GM12878 (cell line): ENCODE data around the gene POLR3E. TPM values are rescaled to one million over a fixed set of nuclear protein-coding genes. Genes with fewer than 3 reads are reported as not detected.

Experiments
- ATAC-seq: fragments of 200-7000 bp; cut with Tn5 transposase; 3 replicates; pipeline ENCODE4 v1.9.1; 2020; ENCODE audit warnings: mild to moderate bottlenecking, moderate library complexity
- BruUV-seq: library from RNA; stranded (reverse); fragments of 400-500 nt; replicated peaks from 2 replicates; lab custom pipeline; 2021; lab: Mats Ljungman, UMichigan
- CTCF ChIA-PET: fragments of 300-600 bp; sonication (Branson Sonifier 250); formaldehyde crosslinking; extraction: SDS; loops from one replicate; lab custom pipeline; 2021; ENCODE audit warnings: inconsistent platforms; lab: Yijun Ruan, JAX
- POLR2A ChIA-PET: fragments of 350-600 bp; formaldehyde crosslinking; extraction: SDS; loops from one replicate; lab custom pipeline; 2021; ENCODE audit warnings: inconsistent platforms; lab: Charles Lee
- RAD21 ChIA-PET: fragments of 300-600 bp; sonication (Branson Sonifier 250); formaldehyde crosslinking; loops from one replicate; lab custom pipeline; 2023; ENCODE audit warnings: antibody characterized with exemption; ENCODE audit not compliant: unreplicated experiment; lab: Charles Lee
- SMC1A ChIA-PET: fragments of 300-600 bp; sonication (Branson Sonifier 250); formaldehyde crosslinking; loops from one replicate; lab custom pipeline; 2023; ENCODE audit not compliant: unreplicated experiment, uncharacterized antibody; lab: Charles Lee
- DNase-seq: peaks from one replicate; pipeline ENCODE4 v3.0.0-alpha.2; 2011; ENCODE audit warnings: low read depth, low spot score
- FAIRE-seq: peaks from 3 replicates; lab custom pipeline; 2011; peaks lifted over from hg19 to GRCh38; lab: Jason Lieb, UNC
- H2AFZ ChIP-seq: 2 replicates; pipeline ENCODE4 v1.6.0; 2011; ENCODE audit warnings: low read depth, low read length, control low read depth; ENCODE audit not compliant: control insufficient read depth
- H3K27ac ChIP-seq: 2 replicates; pipeline ENCODE4 v1.5.1; 2011; ENCODE audit warnings: control low read depth; ENCODE audit not compliant: control insufficient read depth, insufficient read depth
- H3K27me3 ChIP-seq, 2 experiments: replicated peaks in 1 of 2; 2 replicates each; pipeline versions ENCODE4 v1.6.0 to v1.6.1; 2011; ENCODE audit warnings: low read length in 1 of 2; ENCODE audit not compliant: control insufficient read depth in 2 of 2, insufficient read depth in 2 of 2
- H3K36me3 ChIP-seq, 2 experiments: 2 replicates each; pipeline ENCODE4 v1.5.1; 2011; ENCODE audit warnings: low read length in 1 of 2; ENCODE audit not compliant: control insufficient read depth in 2 of 2, insufficient read depth in 2 of 2
- H3K4me1 ChIP-seq: 2 replicates; pipeline ENCODE4 v1.6.1; 2011; ENCODE audit warnings: mild to moderate bottlenecking, low read length, moderate library complexity, mixed read lengths; ENCODE audit not compliant: control insufficient read depth, insufficient read depth
- H3K4me2 ChIP-seq: 2 replicates; pipeline ENCODE4 v1.6.0; 2011; ENCODE audit warnings: control low read depth; ENCODE audit not compliant: control insufficient read depth, insufficient read depth
- H3K4me3 ChIP-seq: fragments of 200-600 bp; sonication (generic); 2 replicates; pipeline ENCODE4 v1.5.1; 2016
- H3K79me2 ChIP-seq: 2 replicates; pipeline ENCODE4 v1.6.0; 2011; ENCODE audit warnings: low read length; ENCODE audit not compliant: control insufficient read depth, insufficient read depth
- H3K9ac ChIP-seq: 2 replicates; pipeline ENCODE4 v1.8.0; 2011; ENCODE audit warnings: low read length, control low read depth, mixed read lengths; ENCODE audit not compliant: control insufficient read depth, insufficient read depth
- H3K9me3 ChIP-seq: replicated peaks from 3 replicates; pipeline ENCODE4 v1.5.1; 2011; ENCODE audit warnings: mild to moderate bottlenecking, low read length; ENCODE audit not compliant: control insufficient read depth, insufficient read depth
- H4K20me1 ChIP-seq: 2 replicates; pipeline ENCODE4 v1.6.0; 2011; ENCODE audit not compliant: control insufficient read depth, insufficient read depth
- FOXM1 ChIP-seq: IDR thresholded peaks from 2 replicates; pipeline ENCODE4 v1.6.1; 2012; ENCODE audit warnings: low read depth, mild to moderate bottlenecking, inconsistent platforms, low read length, moderate library complexity
- NFYB ChIP-seq: IDR thresholded peaks from 2 replicates; pipeline ENCODE4 v1.6.1; 2011; ENCODE audit warnings: low read depth, mild to moderate bottlenecking, low read length, improper control_type of control experiment, moderate library complexity; ENCODE audit not compliant: insufficient read depth
- RB1 ChIP-seq: fragments of 450-650 bp; formaldehyde crosslinking; IDR thresholded peaks from 2 replicates; pipeline ENCODE4 v1.6.1; 2017; ENCODE audit warnings: mild to moderate bottlenecking, borderline replicate concordance
- WGBS: methylation state at CpG from one replicate; pipeline ENCODE4 v1.1.6; 2016; ENCODE audit warnings: low lambda C conversion rate; ENCODE audit not compliant: insufficient replicate concordance, insufficient coverage; ENCODE audit errors: missing lambda C conversion rate; 5-methylcytosine and 5-hydroxymethylcytosine counted together
- in situ Hi-C: fragments of 300-500 bp; cut with MboI; formaldehyde crosslinking; loops from 9 replicates; pipeline ENCODE4 v1.14.3; 2018; ENCODE audit warnings: mixed read lengths
- intact Hi-C: fragments of 100-400 bp; cut with micrococcal nuclease; formaldehyde crosslinking; loops from one replicate; pipeline ENCODE4 v1.14.2; 2022; ENCODE audit not compliant: unreplicated experiment
- polyA plus RNA-seq, 11 experiments: library from polyadenylated mRNA; depleted of rRNA in 4 of 11; unstranded in 6 of 11; stranded (reverse) in 5 of 11; fragments of >200 nt; fragmentation: Nextera tagmentation in 4 of 11; fragmentation: Illumina TruSeq in 1 of 11; extraction: Ambion mirVana in 4 of 11; extraction: Trizol in 1 of 11; gene quantifications; 1 replicate in 1 of 11; 2 replicates in 10 of 11; pipeline versions ENCODE4 v1.2.1 to v1.2.3, GENCODE V29; 2011 to 2016; ENCODE audit warnings: inconsistent platforms in 2 of 11, missing spikeins in 2 of 11, low read depth in 1 of 11
- total RNA-seq, 4 experiments: library from RNA; depleted of rRNA in 3 of 4; stranded (reverse); fragments of >200 nt in 3 of 4; fragmentation: Illumina TruSeq in 1 of 4; extraction: Trizol in 1 of 4; gene quantifications; 2 replicates each; pipeline versions ENCODE4 v1.2.1 to v1.2.3, GENCODE V29; 2013 to 2021

Gene POLR3E
- total and polyA plus RNA-seq, 10 of the 15 experiments (the other 5 are each of a cell fraction or from before 2014, with no cell fraction given), result 11.1 to 79.5 (median 39.7) TPM

DNA sequence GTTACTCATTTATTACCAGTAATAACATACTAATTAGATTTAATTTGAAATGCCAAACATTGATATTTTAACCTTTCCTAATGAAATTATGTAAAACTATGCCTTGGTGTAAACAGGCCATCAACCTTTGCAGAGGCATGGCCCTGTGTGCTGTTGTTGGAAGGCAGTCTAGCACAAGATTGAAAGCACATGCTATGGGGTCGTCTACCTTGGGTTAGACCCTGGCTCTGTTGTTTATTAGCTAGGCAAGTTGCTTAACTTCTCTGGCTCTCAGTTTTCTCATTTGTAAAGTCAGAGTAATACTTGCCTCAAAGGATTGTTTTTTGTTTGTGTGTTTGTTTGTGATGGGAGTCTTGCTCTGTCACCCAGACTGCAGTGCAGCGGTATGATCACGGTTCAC lies 86.6 kb downstream of the POLR3E start:
- Histone ChIP-seq H3K4me3 (no peak overlapping the region), H4K20me1 (no peaks in the 10 kb centered on the region), H3K27ac (no peak overlapping the region), H3K9me3 (no peaks in the 10 kb centered on the region), H3K4me1 (no peaks in the 10 kb centered on the region), H3K27me3 (no peaks in the 10 kb centered on the region), H3K9ac (no peak overlapping the region), H3K79me2 (no peaks in the 10 kb centered on the region), H3K36me3 (no peaks in the 10 kb centered on the region), H3K4me2 (no peak overlapping the region), H2AFZ (no peak overlapping the region)
- DNase-seq, result no peak
- TF ChIP-seq RB1, result no peak
- TF ChIP-seq FOXM1, result no peak
- TF ChIP-seq NFYB, result no peak
- no TSS peak for BruUV-seq
- ChIA-PET POLR2A (interaction anchor here (0.5 kb wide), 1 partner anchor 615 kb away, joined by 4 read pairs; no protein-coding TSS in a partner anchor), RAD21 (no interaction called here), SMC1A (interaction anchor here (0.9 kb wide), 1 partner anchor 9 kb away, joined by 3 read pairs; the partner anchor contains the start of gene CDR2), CTCF (no interaction called here)
- no peak for FAIRE-seq
- WGBS, result 100% methylated on average over 3 of the region's 3 CpGs
- ATAC-seq, result no peak
- intact Hi-C loops (no loop called here), in situ Hi-C loops (no loop called here)

Other genes with a start within 250 kb of the POLR3E start
- not detected in 2 replicates for gene VWA3A, start 204.9 kb upstream of the POLR3E start, total RNA-seq (2014; rRNA removed)
- gene VWA3A, start 204.9 kb upstream of the POLR3E start, total RNA-seq (2014; rRNA removed; fragmentation: Illumina TruSeq; extraction: Trizol), result not detected in 2 replicates
- not detected in 2 replicates for gene VWA3A, start 204.9 kb upstream of the POLR3E start, total RNA-seq (2021)
- gene VWA3A, start 204.9 kb upstream of the POLR3E start, polyA plus RNA-seq (2011; rRNA removed), result 0.01 and 0.03 TPM in 2 replicates
- gene VWA3A, start 204.9 kb upstream of the POLR3E start, polyA plus RNA-seq (2014; fragmentation: Illumina TruSeq; extraction: Trizol), result not detected in 2 replicates
- not detected for gene VWA3A, start 204.9 kb upstream of the POLR3E start, polyA plus RNA-seq (2014; fragmentation: Nextera tagmentation; extraction: Ambion mirVana)
- gene VWA3A, start 204.9 kb upstream of the POLR3E start, polyA plus RNA-seq (2014; rRNA removed), result not detected in 2 replicates
- not detected for gene VWA3A, start 204.9 kb upstream of the POLR3E start, polyA plus RNA-seq (2016; fragmentation: Nextera tagmentation; extraction: Ambion mirVana)
- gene SDR42E2, start 134.9 kb upstream of the POLR3E start, total RNA-seq (2014; rRNA removed), result not detected in 2 replicates
- 0.05 TPM in 1 of 2 replicates, not detected in the other for gene SDR42E2, start 134.9 kb upstream of the POLR3E start, total RNA-seq (2014; rRNA removed; fragmentation: Illumina TruSeq; extraction: Trizol)
- not detected in 2 replicates for gene SDR42E2, start 134.9 kb upstream of the POLR3E start, total RNA-seq (2021)
- gene SDR42E2, start 134.9 kb upstream of the POLR3E start, polyA plus RNA-seq (2011; rRNA removed), result 0.06 and 0.07 TPM in 2 replicates
- gene SDR42E2, start 134.9 kb upstream of the POLR3E start, polyA plus RNA-seq (2014; fragmentation: Illumina TruSeq; extraction: Trizol), result 0.01 TPM in 1 of 2 replicates, not detected in the other
- gene SDR42E2, start 134.9 kb upstream of the POLR3E start, polyA plus RNA-seq (2014; fragmentation: Nextera tagmentation; extraction: Ambion mirVana), result under 1 TPM; 0.05 to 0.09 TPM
- gene SDR42E2, start 134.9 kb upstream of the POLR3E start, polyA plus RNA-seq (2014; rRNA removed), result not detected in 2 replicates
- under 1 TPM; 0.09 TPM for gene SDR42E2, start 134.9 kb upstream of the POLR3E start, polyA plus RNA-seq (2016; fragmentation: Nextera tagmentation; extraction: Ambion mirVana)
- 11.1 and 11.9 TPM in 2 replicates for gene EEF2K, start 91.1 kb upstream of the POLR3E start, total RNA-seq (2014; rRNA removed)
- 14.6 and 14.7 TPM in 2 replicates for gene EEF2K, start 91.1 kb upstream of the POLR3E start, total RNA-seq (2014; rRNA removed; fragmentation: Illumina TruSeq; extraction: Trizol)
- 26.7 and 29.6 TPM in 2 replicates for gene EEF2K, start 91.1 kb upstream of the POLR3E start, total RNA-seq (2021)
- 13.4 and 23.0 TPM in 2 replicates for gene EEF2K, start 91.1 kb upstream of the POLR3E start, polyA plus RNA-seq (2011; rRNA removed)
- 11.6 and 19.2 TPM in 2 replicates for gene EEF2K, start 91.1 kb upstream of the POLR3E start, polyA plus RNA-seq (2014; fragmentation: Illumina TruSeq; extraction: Trizol)
- gene EEF2K, start 91.1 kb upstream of the POLR3E start, polyA plus RNA-seq (2014; fragmentation: Nextera tagmentation; extraction: Ambion mirVana), result 1 to 10 TPM; 2.0 to 2.4 TPM
- gene EEF2K, start 91.1 kb upstream of the POLR3E start, polyA plus RNA-seq (2014; rRNA removed), result 12.6 and 14.9 TPM in 2 replicates
- gene EEF2K, start 91.1 kb upstream of the POLR3E start, polyA plus RNA-seq (2016; fragmentation: Nextera tagmentation; extraction: Ambion mirVana), result 10 to 100 TPM; 10.3 to 10.6 TPM
- 16.0 and 21.9 TPM in 2 replicates for gene CDR2, start 77.2 kb downstream of the POLR3E start, total RNA-seq (2014; rRNA removed)
- 18.0 and 19.7 TPM in 2 replicates for gene CDR2, start 77.2 kb downstream of the POLR3E start, total RNA-seq (2014; rRNA removed; fragmentation: Illumina TruSeq; extraction: Trizol)
- 20.7 and 25.6 TPM in 2 replicates for gene CDR2, start 77.2 kb downstream of the POLR3E start, total RNA-seq (2021)
- gene CDR2, start 77.2 kb downstream of the POLR3E start, polyA plus RNA-seq (2011; rRNA removed), result 23.7 and 26.5 TPM in 2 replicates
- 24.3 and 24.5 TPM in 2 replicates for gene CDR2, start 77.2 kb downstream of the POLR3E start, polyA plus RNA-seq (2014; fragmentation: Illumina TruSeq; extraction: Trizol)
- gene CDR2, start 77.2 kb downstream of the POLR3E start, polyA plus RNA-seq (2014; fragmentation: Nextera tagmentation; extraction: Ambion mirVana), result 1 to 10 TPM; 4.8 to 5.5 TPM
- gene CDR2, start 77.2 kb downstream of the POLR3E start, polyA plus RNA-seq (2014; rRNA removed), result 19.8 and 20.5 TPM in 2 replicates
- gene CDR2, start 77.2 kb downstream of the POLR3E start, polyA plus RNA-seq (2016; fragmentation: Nextera tagmentation; extraction: Ambion mirVana), result 10 to 100 TPM in 1 of 2 experiments, 1 to 10 TPM in 1; 6.7 to 14.1 TPM
- 59.1 and 62.8 TPM in 2 replicates for gene NPIPB5, start 213.5 kb downstream of the POLR3E start, total RNA-seq (2014; rRNA removed)
- gene NPIPB5, start 213.5 kb downstream of the POLR3E start, total RNA-seq (2014; rRNA removed; fragmentation: Illumina TruSeq; extraction: Trizol), result 134 and 141 TPM in 2 replicates
- 130 and 172 TPM in 2 replicates for gene NPIPB5, start 213.5 kb downstream of the POLR3E start, total RNA-seq (2021)
- gene NPIPB5, start 213.5 kb downstream of the POLR3E start, polyA plus RNA-seq (2011; rRNA removed), result 154 and 163 TPM in 2 replicates
- gene NPIPB5, start 213.5 kb downstream of the POLR3E start, polyA plus RNA-seq (2014; fragmentation: Illumina TruSeq; extraction: Trizol), result 96.6 and 107 TPM in 2 replicates
- 1 to 10 TPM; 5.0 to 7.0 TPM for gene NPIPB5, start 213.5 kb downstream of the POLR3E start, polyA plus RNA-seq (2014; fragmentation: Nextera tagmentation; extraction: Ambion mirVana)
- 96.3 and 106 TPM in 2 replicates for gene NPIPB5, start 213.5 kb downstream of the POLR3E start, polyA plus RNA-seq (2014; rRNA removed)
- gene NPIPB5, start 213.5 kb downstream of the POLR3E start, polyA plus RNA-seq (2016; fragmentation: Nextera tagmentation; extraction: Ambion mirVana), result 10 to 100 TPM; 93.1 to 95.2 TPM